Right atrium auricular region (tissue), 2 donors: Measurements from ENCODE around the gene AIG1. TPM values are rescaled to one million over a fixed set of nuclear protein-coding genes. Genes with fewer than 3 reads are reported as not detected.
"Not testable (repeated sequence)": the region's sequence is repeated elsewhere in the genome, so short reads cannot be mapped to it uniquely, and the experiment has no call there.

Source experiments
- DNase-seq: peaks from one replicate; pipeline ENCODE4 v3.0.0-alpha.2; 2019; ENCODE audit warnings: low spot score
- H3K27ac ChIP-seq, 2 donors: fragments of 200-600 bp; sonication (generic); 1 replicate in 1 of 2; 2 replicates in 1 of 2; pipeline ENCODE4 v1.5.1; 2016 to 2019
- H3K27me3 ChIP-seq, 2 donors: fragments of 200-600 bp; sonication (generic); one replicate each; pipeline versions ENCODE4 v1.5.1 to v1.6.0; 2017 to 2019
- H3K36me3 ChIP-seq: fragments of 200-600 bp; sonication (generic); one replicate; pipeline ENCODE4 v1.5.1; 2016
- H3K4me1 ChIP-seq, 2 donors: fragments of 200-600 bp; sonication (generic); one replicate each; pipeline versions ENCODE4 v1.5.1 to v1.6.0; 2017 to 2019
- H3K4me3 ChIP-seq, 2 donors: fragments of 200-600 bp; sonication (generic); 1 replicate in 1 of 2; 2 replicates in 1 of 2; pipeline ENCODE4 v1.5.1; 2017 to 2019; ENCODE audit warnings: mild to moderate bottlenecking in 1 of 2, moderate library complexity in 1 of 2
- H3K9me3 ChIP-seq, 2 donors: fragments of 200-600 bp; sonication (generic); one replicate each; pipeline ENCODE4 v1.5.1; 2019
- CTCF ChIP-seq, 2 donors: fragments of 200-600 bp; sonication (generic); IDR thresholded peaks; one replicate each; pipeline ENCODE4 v1.5.1; 2019; ENCODE audit warnings: antibody characterized with exemption in 2 of 2
- total RNA-seq, 2 donors: library from RNA; depleted of rRNA; stranded (reverse); fragments of >200 nt; gene quantifications; one replicate each; pipeline ENCODE4 v1.1.0, GENCODE V29; 2016

AIG1 gene
- total RNA-seq, 2 donors from 2014 or later: 28.6 to 62.6 TPM

- Histone ChIP-seq H3K36me3 (no peaks in the 10 kb centered on the region), H3K4me1 (no peaks in the 10 kb centered on the region), H3K9me3 (no peaks in the 10 kb centered on the region), H3K4me3 (no peak overlapping the region), H3K27me3 (no peaks in the 10 kb centered on the region), H3K27ac (no peak overlapping the region)
- no peak for TF ChIP-seq CTCF (IDR thresholded peaks at IDR 0.05)
- no peak for DNase-seq
Observed at GRCh38 chr6:143294265-143294860, 233.7 kb downstream of the AIG1 start.

- no peak for DNase-seq
- H3K4me1 ChIP-seq: no peaks in the 10 kb centered on the region
Observed at GRCh38 chr6:143295932-143296331, 235.2 kb downstream of the AIG1 start.

GRCh38 chr6:143298071-143298470 lies 237.4 kb downstream of the AIG1 start:
- Histone ChIP-seq H3K4me3 (no peak overlapping the region), H3K27ac (no peak overlapping the region), H3K27me3 (no peaks in the 10 kb centered on the region), H3K9me3 (no peaks in the 10 kb centered on the region), H3K4me1 (no peaks in the 10 kb centered on the region), H3K36me3 (no peaks in the 10 kb centered on the region)
- TF ChIP-seq CTCF (IDR thresholded peaks at IDR 0.05): no peak
- DNase-seq: no peak

More at GRCh38 chr6:143295932-143296331, 235.2 kb downstream of the AIG1 start:
- Histone ChIP-seq H3K27ac (no peak overlapping the region), H3K36me3 (no peaks in the 10 kb centered on the region), H3K4me3 (no peak overlapping the region), H3K27me3 (no peaks in the 10 kb centered on the region), H3K9me3 (no peaks in the 10 kb centered on the region)
- no peak for TF ChIP-seq CTCF (IDR thresholded peaks at IDR 0.05)

GRCh38 chr6:143299253-143300166 lies 238.8 kb downstream of the AIG1 start:
- no peak for TF ChIP-seq CTCF (IDR thresholded peaks at IDR 0.05)
- Histone ChIP-seq H3K27ac (no peak overlapping the region), H3K4me1 (no peaks in the 10 kb centered on the region), H3K36me3 (no peaks in the 10 kb centered on the region), H3K4me3 (no peak overlapping the region), H3K27me3 (no peaks in the 10 kb centered on the region), H3K9me3 (no peaks in the 10 kb centered on the region)
- DNase-seq: no peak

- H3K27me3 ChIP-seq: no peaks in the 10 kb centered on the region
- no peaks in the 10 kb centered on the region for H3K36me3 ChIP-seq
- no peak for TF ChIP-seq CTCF (IDR thresholded peaks at IDR 0.05)
- no peak for DNase-seq
- no peak overlapping the region for H3K4me3 ChIP-seq
- H3K9me3 ChIP-seq: no peaks in the 10 kb centered on the region
- H3K4me1 ChIP-seq: no peaks in the 10 kb centered on the region
- H3K27ac ChIP-seq: no peak overlapping the region
Observed at GRCh38 chr6:143301188-143301587, 240.5 kb downstream of the AIG1 start.

- not testable (repeated sequence) for DNase-seq, H3K36me3 ChIP-seq, H3K4me1 ChIP-seq, H3K9me3 ChIP-seq, H3K27ac ChIP-seq, H3K27me3 ChIP-seq, H3K4me3 ChIP-seq
Observed at GRCh38 chr6:143307760-143308159, 247.1 kb downstream of the AIG1 start.
